SK-N-SH treated with all-trans-retinoic acid at 6 μM for 48 hours (cell line): ENCODE measurements around the gene PLSCR5.

Source experiments
- BACH2 ChIP-seq: fragments of 250-450 bp; sonication (Bioruptor Pico); IDR thresholded peaks from 2 replicates; pipeline ENCODE4 v1.9.0; 2021; ENCODE audit warnings: mild to moderate bottlenecking, borderline replicate concordance
- CREB5 ChIP-seq: fragments of 250-450 bp; sonication (Bioruptor Pico); IDR thresholded peaks from 2 replicates; pipeline ENCODE4 v1.5.1; 2020; ENCODE audit warnings: low read depth, mild to moderate bottlenecking, moderate library complexity
- CSDC2 ChIP-seq: fragments of 250-450 bp; sonication (Bioruptor Pico); IDR thresholded peaks from 2 replicates; pipeline ENCODE4 v1.5.0; 2020; ENCODE audit warnings: mild to moderate bottlenecking, moderate library complexity
- ISL1 ChIP-seq: fragments of 250-450 bp; sonication (Bioruptor Pico); IDR thresholded peaks from 2 replicates; pipeline ENCODE4 v2.1.2; 2022; ENCODE audit warnings: mild to moderate bottlenecking, moderate library complexity
- PATZ1 ChIP-seq: fragments of 250-450 bp; sonication (Bioruptor Pico); IDR thresholded peaks from 2 replicates; pipeline ENCODE4 v1.8.0; 2020; ENCODE audit warnings: mild to moderate bottlenecking, moderate library complexity, borderline replicate concordance
- POU6F1 ChIP-seq: fragments of 250-450 bp; sonication (Bioruptor Pico); IDR thresholded peaks from 2 replicates; pipeline ENCODE4 v1.8.0; 2021; ENCODE audit warnings: low read depth, mild to moderate bottlenecking, moderate library complexity, borderline replicate concordance
- PPARA ChIP-seq: fragments of 250-450 bp; sonication (Bioruptor Pico); IDR thresholded peaks from 2 replicates; pipeline ENCODE4 v1.5.0; 2020; ENCODE audit warnings: mild to moderate bottlenecking, borderline replicate concordance
- RARB ChIP-seq: fragments of 250-450 bp; sonication (Bioruptor Pico); IDR thresholded peaks from 2 replicates; pipeline ENCODE4 v1.8.0; 2021; ENCODE audit warnings: mild to moderate bottlenecking, moderate library complexity
- TSHZ2 ChIP-seq: fragments of 250-450 bp; sonication (Bioruptor Pico); IDR thresholded peaks from 2 replicates; pipeline ENCODE4 v1.5.0; 2020; ENCODE audit warnings: mild to moderate bottlenecking, moderate library complexity
- ZC3H10 ChIP-seq: fragments of 250-450 bp; sonication (Bioruptor Pico); IDR thresholded peaks from 2 replicates; pipeline ENCODE4 v1.5.1; 2021; ENCODE audit warnings: mild to moderate bottlenecking, moderate library complexity
- ZFP3 ChIP-seq: fragments of 250-450 bp; sonication (Bioruptor Pico); IDR thresholded peaks from 2 replicates; pipeline ENCODE4 v1.5.0; 2020; ENCODE audit warnings: mild to moderate bottlenecking, moderate library complexity
- ZFP30 ChIP-seq: fragments of 450-650 bp; formaldehyde crosslinking; IDR thresholded peaks from 2 replicates; pipeline ENCODE4 v1.5.0; 2022; ENCODE audit warnings: mild to moderate bottlenecking, moderate library complexity

GRCh38 chr3:146581951-146582467, 23.1 kb downstream of the PLSCR5 start:
- TF ChIP-seq POU6F1 (CRISPR knock-in tag) = no peak
- no peak for TF ChIP-seq BACH2 (CRISPR knock-in tag)
- TF ChIP-seq PPARA (CRISPR knock-in tag) = no peak
- TF ChIP-seq TSHZ2 (CRISPR knock-in tag) = no peak
- TF ChIP-seq ZFP30 = no peak
- no peak for TF ChIP-seq ZC3H10 (CRISPR knock-in tag)
- TF ChIP-seq CSDC2 (CRISPR knock-in tag) = no peak
- TF ChIP-seq CREB5 (CRISPR knock-in tag) = no peak
- TF ChIP-seq RARB (CRISPR knock-in tag) = no peak
- no peak for TF ChIP-seq ISL1 (CRISPR knock-in tag)
- TF ChIP-seq PATZ1 (CRISPR knock-in tag) = no peak
- no peak for TF ChIP-seq ZFP3 (CRISPR knock-in tag)
